GM21786 (cell line): ENCODE results near the gene NHEJ1.

ENCODE experiments used
- ATAC-seq: cut with Tn5 transposase; IDR thresholded peaks from one replicate; pipeline ENCODE4 v1.9.1; 2021; ENCODE audit not compliant: unreplicated experiment

Gene NHEJ1

GRCh38 chr2:219168932-219169331 is 8.3 kb upstream of the NHEJ1 start:
- no peak for ATAC-seq

- peak; percentile 50 for ATAC-seq
These were observed 7.9 kb upstream of the NHEJ1 start for GRCh38 chr2:219168526-219168925.

GRCh38 chr2:219167997-219168396 is 7.4 kb upstream of the NHEJ1 start:
- no peak for ATAC-seq

GRCh38 chr2:219165058-219165911 is 4.7 kb upstream of the NHEJ1 start:
- ATAC-seq = no peak

GRCh38 chr2:219163156-219163555 is 2.5 kb upstream of the NHEJ1 start:
- ATAC-seq = no peak

- no peak for ATAC-seq
These were observed 482 bp upstream of the NHEJ1 start for GRCh38 chr2:219161097-219161496.

- ATAC-seq = no peak
These were observed 837 bp downstream of the NHEJ1 start for GRCh38 chr2:219159771-219160185.

GRCh38 chr2:219158586-219158985 is 2.0 kb downstream of the NHEJ1 start:
- ATAC-seq = no peak

GRCh38 chr2:219158025-219158424 is 2.6 kb downstream of the NHEJ1 start:
- ATAC-seq = no peak

- ATAC-seq = no peak
These were observed 3.2 kb downstream of the NHEJ1 start for GRCh38 chr2:219157396-219157795.

GRCh38 chr2:219155054-219155644 is 5.5 kb downstream of the NHEJ1 start:
- ATAC-seq = no peak

GRCh38 chr2:219149667-219150066 is 10.9 kb downstream of the NHEJ1 start:
- no peak for ATAC-seq

GRCh38 chr2:219142329-219142728 is 18.3 kb downstream of the NHEJ1 start:
- no peak for ATAC-seq

- ATAC-seq = no peak
These were observed 19.9 kb downstream of the NHEJ1 start for GRCh38 chr2:219140722-219141121.

- no peak for ATAC-seq
These were observed 26.6 kb downstream of the NHEJ1 start for GRCh38 chr2:219133976-219134375.

GRCh38 chr2:219131744-219132143 is 28.9 kb downstream of the NHEJ1 start:
- ATAC-seq = no peak

- no peak for ATAC-seq
These were observed 29.3 kb downstream of the NHEJ1 start for GRCh38 chr2:219131327-219131726.

- no peak for ATAC-seq
These were observed 31.0 kb downstream of the NHEJ1 start for GRCh38 chr2:219129589-219129988.

- no peak for ATAC-seq
These were observed 32.2 kb downstream of the NHEJ1 start for GRCh38 chr2:219128396-219128795.

- no peak for ATAC-seq
These were observed 33.5 kb downstream of the NHEJ1 start for GRCh38 chr2:219127037-219127635.

GRCh38 chr2:219126555-219126954 is 34.1 kb downstream of the NHEJ1 start:
- ATAC-seq = no peak

- ATAC-seq = no peak
These were observed 34.7 kb downstream of the NHEJ1 start for GRCh38 chr2:219125886-219126270.
